ENCODE measurements around the gene CNTNAP4.

GRCh38 chr16:76297941-76298340, 20.7 kb downstream of the CNTNAP4 start:
- TF ChIP-seq CTCF (optimal IDR thresholded peaks at IDR 0.05 in 1 of 3, IDR thresholded peaks at IDR 0.05 in 1 of 3, conservative IDR thresholded peaks at IDR 0.05 in 1 of 3; ENCODE audit: extremely low read depth in 1 of 3, insufficient read depth in 2 of 3, low read length in 3 of 3) (no peak), EZH2 (IDR thresholded peaks at IDR 0.05; ENCODE audit: low read length) (no peak)

Data from keratinocyte (primary cell).